ENCODE data around the gene KRTAP10-4.
A peak's percentile ranks its signal among the peaks of the same experiment; 100 is the strongest.
"Not testable (repeated sequence)": the region's sequence is repeated elsewhere in the genome, so short reads cannot be mapped to it uniquely, and the experiment has no call there.

KRTAP10-4 gene

DNA sequence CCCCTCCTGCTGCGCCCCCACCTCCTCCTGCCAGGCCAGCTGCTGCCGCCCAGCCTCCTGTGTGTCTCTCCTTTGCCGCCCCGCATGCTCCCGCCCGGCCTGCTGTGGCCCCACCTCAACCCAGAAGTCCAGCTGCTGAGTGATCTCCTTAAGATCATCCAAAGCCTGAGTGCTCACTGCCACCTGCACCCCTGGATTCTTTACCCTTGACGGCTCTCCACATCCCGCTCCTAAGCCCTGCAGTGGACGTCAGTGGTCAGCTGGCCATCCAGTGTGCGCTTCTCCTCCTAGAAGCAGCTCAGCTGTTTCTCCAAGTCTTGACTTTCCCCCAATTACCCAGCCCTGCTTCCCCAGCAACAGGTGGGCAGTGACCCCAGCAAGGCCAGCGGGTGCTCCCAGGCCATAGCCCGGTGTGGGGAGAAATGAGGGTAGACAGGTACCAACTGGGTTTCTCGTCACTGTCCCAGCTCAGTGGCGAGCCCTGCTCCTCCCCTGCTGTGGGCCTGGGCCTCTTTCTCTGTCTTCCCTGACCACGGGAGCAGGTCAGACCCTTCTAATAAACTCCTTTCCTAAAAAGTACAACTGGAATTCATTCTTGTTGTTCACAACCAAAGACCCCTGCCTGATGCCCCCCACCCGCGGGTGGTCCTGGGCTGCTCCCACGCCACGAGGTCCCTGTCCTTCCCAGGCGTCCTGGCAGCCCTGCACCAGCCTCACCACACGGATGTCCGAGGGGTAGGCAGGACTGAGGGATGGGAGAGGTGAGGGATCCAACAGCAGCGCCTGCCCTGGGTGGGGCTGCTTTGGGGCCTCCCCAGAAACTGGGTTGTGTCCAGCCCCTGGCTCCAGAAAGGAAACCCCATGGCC, 28.3 kb downstream of the KRTAP10-4 start:
- peak; percentile 78 for DNase-seq

DNA sequence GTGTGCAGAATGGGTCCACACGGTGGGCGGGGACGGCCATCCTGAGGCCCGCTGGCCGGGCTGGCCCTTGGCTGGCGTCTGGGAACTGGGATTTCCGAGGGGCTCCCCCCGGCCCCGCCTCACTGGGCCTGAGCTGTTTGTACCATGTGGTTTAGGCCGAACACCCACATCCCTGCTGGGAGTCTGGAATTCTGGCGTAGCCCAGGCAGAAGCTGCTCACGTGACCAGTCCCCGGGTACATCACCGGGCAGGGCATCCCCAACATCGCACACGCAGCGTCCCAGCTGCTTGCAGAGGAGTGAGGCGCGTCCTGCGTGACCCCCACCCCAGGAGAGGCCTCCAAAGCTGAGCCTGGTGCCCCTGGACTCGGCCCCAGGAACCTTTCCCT, 28.9 kb downstream of the KRTAP10-4 start:
- DNase-seq: no peak

DNA sequence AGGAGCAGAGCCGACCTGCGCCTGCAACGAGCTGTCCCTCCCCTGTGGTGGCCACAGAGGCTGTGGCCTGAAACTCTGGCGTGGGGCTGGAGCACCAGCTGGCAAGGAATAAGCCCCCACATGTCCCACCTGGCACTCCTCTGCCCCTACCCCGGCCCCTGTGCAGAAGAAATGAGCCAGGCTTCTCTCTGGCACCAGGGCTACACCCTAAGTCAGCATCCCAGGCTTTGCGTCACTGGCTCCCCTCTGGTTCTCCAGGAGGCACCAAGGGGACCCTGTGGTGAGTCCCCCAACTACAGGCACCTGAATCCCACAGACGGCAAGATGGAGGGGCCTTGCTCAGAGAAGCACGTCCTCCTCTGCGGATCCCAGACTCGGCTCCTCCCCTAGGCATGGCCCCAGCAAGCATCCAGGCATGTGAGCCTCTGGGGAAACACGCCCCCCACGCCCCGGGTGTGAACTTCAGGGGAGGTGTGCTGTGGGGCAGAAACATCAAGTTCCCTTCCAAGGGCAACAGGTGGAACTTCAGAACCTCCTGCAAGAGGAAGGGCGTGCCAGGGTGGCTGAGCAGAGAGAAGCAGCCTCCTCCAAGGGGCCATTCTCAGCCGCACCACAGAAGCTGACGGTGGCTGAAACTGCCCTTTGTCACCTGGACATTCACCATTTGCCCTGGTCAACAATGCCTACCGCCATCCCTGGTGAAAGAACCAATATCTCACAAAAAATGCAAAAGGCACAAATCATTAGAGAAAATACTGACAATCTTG, 29.8 kb downstream of the KRTAP10-4 start:
- no peak for DNase-seq

DNA sequence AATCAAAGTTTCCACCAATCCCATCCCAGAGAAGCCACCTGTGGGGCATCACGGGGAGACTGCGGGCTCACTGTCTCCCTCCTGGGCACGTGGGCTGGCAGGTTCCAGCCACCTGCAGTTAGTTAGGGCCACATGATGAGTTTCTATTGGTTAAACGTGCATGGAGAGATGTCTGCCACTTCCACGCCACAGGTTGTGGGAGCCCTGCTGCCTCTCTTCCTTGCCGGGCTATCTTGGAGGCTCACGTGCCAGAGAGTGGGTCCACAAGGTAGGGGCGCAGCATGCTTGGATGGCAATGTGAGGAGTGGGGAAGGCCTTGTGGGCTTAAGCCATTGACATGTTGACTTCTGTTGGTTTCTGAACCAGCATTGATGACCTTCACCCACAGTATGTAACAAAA, 30.4 kb downstream of the KRTAP10-4 start:
- DNase-seq: no peak

DNA sequence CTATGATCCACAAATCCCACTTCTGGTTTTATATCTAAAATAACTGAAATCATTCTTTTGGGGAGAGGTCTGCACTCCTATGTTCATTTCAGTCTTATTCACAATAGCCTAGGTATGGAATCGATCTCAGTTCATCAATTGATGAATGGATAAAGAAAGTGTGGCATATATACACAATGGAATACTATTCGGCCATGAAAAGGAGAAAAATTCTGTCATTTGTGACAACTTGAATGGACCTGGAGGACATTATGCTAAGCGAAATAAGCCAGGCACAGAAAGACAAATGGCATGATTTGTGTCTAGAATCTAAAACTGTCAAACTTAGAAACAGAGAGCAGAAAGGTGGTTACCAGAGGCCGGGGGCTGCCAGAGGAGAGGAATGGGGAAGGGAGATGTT, 33.0 kb downstream of the KRTAP10-4 start:
- no peak for DNase-seq

DNA sequence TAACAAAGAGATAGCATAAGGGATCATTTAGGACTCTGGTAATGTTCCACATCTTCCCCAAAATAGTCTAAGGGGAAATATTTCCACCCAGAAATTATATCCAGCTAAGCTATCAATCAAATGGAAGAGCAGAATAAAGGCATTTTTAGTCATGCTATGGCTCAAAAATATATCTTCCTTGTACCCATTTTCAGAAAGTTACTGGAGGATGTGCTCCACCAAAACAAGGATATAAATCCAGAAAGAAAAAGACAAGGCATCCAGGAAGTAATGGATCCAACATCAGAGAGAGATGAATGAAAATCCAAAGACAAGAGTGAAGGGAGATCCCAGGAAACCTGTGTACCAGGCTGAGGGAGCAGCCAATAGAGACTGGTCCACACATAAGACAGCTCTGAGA, 35.7 kb downstream of the KRTAP10-4 start:
- no peak for DNase-seq

DNA sequence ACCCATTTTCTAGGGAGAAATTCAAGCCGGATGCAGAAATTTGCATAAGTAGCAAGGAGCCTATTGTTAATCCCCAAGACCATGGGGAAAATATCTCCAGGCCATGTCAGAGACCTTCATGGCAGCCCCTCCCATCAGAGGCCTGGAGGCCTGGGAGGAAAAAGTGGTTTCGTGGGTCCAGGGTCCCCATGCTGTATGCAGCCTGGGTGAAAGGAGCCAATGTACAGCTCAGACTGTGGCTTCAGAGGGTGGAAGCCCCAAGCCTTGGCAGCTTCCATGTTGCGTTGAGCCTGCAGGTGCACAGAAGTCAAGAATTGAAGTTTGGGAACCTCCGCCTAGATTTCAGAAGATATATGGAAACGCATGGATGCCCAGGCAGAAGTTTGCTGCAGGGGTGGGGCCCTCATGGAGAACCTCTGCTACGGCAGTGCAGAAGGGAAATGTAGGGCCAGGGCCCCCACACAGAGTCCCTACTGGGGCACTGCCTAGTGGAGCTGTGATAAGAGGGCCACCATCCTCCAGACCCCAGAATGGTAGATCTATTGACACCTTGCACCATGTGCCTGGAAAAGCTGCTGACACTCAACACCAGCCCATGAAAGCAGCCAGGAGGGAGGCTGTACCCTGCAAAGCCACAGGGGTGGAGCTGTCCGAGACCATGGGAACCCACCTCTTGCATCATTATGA, 36.8 kb downstream of the KRTAP10-4 start:
- DNase-seq: not testable (repeated sequence)

DNA sequence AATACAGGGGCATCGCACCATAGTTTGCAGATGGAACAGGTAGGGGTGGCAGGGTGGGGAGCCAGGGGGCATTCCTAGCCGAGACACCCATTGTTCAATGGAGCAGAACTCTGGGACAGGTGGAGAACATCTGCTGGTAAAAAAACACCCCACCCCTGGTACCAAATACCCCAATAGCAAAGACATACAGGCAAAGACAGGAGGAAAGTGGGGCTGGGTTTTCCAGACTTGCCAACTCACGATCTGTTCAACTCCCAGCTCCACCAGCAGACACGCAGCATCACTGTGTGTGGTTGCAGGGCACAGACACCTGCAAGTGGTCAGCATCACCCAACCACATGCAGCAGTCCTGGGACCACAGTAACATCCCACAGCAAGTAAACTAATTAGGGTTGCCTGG, 38.0 kb downstream of the KRTAP10-4 start:
- no peak for DNase-seq

DNA sequence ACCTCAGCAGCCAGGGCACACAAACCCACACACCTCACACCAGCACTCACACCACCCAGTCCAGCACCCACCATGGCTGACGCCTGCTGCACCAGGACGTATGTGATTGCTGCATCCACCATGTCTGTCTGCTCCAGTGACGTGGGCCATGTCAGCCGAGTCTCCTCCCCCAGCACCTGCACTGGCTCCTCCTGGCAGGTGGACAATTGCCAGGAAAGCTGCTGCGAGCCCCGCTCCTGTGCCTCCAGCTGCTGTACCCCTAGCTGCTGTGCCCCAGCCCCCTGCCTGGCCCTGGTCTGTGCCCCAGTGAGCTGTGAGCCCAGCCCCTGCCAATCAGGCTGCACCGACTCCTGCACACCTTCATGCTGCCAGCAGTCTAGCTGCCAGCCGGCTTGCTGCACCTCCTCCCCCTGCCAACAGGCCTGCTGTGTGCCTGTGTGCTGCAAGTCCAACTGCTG, 38.5 kb downstream of the KRTAP10-4 start, which contains the start of gene KRTAP10-8:
KRTAP10-8 (plus strand) TSS at position 51 of the 458 bp plus-strand sequence; CDS start at position 73, 22 bp downstream.
- DNase-seq: no peak

DNA sequence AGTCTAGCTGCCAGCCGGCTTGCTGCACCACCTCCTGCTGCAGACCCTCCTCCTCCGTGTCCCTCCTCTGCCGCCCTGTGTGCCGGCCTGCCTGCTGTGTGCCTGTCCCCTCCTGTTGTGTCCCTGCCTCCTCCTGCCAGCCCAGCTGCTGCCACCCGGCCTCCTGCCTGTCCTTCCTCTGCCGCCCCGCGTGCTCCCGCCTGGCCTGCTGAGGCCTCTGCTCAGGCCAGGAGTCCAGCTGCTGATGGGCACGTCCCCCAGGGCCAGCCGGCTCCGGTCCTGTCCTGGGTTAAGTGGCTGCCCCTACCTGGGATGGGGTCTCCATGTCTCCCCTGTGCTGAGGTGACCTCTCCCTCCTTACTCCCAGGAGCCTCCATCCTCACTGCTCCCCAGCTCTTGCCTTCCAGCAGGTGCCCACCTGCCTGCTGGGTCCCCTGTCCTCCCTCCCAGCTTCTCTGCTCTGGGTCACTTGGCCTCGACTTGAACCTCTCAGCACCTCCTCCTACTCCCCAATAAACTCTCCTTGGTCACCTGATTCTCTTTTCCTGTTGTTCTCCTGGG, 39.2 kb downstream of the KRTAP10-4 start:
- DNase-seq: no peak

DNA sequence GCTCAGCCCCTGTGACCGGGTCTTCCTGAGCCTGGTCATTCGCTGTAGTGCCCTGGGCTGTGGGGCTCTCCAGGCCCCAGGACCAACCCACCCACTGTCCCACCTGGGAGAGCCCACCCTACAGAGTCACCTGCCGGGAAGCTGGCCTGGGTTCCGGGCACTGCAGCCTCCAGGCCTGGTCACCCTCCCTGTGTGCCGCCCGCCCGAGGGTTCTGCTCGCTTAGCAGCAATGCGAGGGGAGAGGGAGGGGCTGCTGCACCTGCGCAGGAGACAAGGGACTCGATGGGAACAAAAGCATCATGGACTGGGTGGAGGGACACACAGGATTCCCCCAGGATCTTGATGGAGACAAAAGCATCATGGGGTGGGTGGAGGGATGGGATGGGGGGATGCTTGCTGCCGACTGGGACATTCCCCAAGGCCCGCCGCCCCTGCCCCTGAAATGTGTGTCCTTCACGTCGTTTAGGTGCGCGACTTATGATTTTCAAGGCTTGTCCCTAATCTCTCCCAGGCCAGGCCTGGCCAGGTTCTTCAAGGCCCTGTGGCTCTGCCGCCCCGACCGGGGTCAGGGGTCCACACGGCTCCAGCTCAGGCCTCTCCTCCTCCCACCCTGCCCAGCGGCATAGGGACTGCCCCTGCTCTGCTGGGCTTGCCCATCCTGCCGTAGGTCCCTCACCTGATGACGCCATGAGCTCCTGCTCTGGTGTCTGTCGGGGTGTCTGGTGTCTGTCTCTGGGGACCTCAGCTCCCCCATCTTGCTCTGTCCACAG, 40.0 kb downstream of the KRTAP10-4 start:
- DNase-seq: no peak

DNA sequence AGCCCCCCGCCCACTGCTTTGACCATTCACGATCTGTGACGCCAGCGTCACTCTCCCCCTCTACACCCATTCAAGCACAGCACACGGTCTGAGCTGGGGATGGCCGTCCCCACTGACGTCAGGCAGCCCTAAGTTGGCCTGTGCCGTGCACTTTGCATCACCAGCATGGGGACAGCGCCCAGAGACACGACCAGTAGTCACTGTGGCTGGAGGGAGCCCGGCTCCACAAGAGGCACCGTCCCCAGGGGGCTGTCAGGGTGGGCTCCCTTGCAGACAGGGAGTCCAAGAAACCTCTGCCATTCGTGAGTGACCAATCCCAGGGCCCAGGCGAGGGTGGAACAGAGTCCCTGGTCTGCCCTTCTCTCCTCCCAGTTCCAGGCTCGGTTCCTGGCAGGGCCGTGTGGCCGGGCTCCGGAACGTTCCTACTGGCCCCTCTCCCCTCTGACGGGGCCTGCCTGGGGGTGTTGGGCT, 40.7 kb downstream of the KRTAP10-4 start:
- no peak for DNase-seq

DNA sequence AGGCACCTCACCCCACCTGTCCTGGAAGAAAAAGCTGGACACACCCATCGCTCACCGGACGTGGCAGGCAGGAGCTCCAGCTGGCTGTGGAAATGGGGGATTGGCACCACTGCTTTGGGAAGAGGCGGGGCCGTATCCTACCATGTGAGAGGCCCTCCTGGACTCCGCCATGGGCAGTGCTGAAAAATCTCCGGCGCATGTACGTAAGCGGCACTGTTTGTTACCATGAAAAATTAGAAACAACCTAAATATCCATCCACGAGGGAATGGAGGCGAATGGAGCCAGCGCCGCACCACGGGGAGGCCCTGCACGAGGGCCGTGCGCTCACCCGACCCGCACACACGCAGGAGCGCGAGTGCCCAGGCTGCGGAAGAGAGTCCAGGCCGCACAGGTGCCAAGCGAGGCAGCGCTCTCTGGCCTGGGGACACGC, 41.4 kb downstream of the KRTAP10-4 start:
- no peak for DNase-seq

DNA sequence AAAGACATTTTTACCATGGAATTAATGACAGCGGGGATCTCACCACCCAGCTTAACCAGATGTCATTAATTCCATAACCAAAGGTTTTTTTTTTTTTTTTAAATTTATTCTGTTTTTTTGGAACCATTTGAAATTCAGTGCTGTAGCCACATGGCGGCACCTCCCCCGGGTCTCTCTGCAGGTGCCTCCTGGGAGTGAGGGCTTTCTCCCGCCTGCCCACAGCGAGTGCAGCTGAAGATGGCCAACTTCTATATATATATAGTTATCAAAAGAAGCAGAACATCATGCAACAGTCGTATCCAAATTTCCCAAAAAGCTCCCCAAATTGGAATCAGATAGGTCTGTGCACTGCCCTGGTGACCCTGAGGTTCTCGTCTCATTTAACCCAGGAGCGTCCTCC, 41.9 kb downstream of the KRTAP10-4 start:
- no peak for DNase-seq

DNA sequence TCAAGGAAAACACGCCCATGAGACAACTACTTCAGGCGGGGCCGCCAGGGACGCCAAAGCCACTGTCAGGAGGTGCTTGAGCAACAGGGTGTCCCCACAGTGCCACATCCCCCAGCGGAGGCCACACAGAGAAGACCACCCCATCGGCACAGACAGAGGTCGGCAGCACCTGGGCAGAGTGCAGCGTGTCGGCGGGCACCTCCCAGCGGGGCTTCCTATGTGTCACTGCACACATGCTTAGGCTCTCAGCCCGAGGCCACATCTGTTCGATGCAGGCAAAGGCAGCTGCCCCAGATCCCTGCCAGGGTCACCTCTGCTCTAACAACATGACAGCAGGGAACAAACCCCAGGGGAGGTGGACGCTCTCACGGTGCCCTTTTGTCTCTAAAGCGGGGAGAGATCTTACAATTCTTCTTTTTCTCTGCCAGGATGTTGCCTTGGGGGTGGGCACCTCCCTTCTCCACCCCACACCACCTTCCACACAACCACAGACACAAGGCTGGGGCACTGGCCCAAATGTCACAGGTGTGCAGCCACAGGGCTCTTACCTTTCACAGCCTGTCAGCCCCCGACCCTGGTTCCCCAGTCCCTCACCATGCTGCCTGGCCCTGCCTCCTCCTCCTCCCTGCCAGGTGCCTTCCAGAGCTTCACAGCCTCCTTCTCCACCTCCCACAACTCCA, 42.5 kb downstream of the KRTAP10-4 start:
- peak; percentile 88 for DNase-seq

DNA sequence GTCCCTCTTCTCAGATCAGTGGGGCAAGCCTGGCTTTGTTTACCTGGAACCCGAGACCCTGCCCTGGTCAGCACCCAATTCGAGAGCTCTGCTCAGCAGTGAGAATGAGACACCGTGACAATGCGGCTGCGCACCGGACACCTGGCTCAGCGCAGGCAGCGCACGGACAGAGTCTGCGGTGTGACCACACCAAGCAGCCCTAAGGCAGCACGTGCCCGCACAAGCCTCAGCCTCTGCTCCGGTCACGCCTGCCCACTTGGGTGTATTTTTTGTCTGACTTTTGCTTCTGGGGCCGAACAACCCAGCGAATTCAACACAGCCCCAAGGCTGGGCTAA, 43.0 kb downstream of the KRTAP10-4 start:
- no peak for DNase-seq

DNA sequence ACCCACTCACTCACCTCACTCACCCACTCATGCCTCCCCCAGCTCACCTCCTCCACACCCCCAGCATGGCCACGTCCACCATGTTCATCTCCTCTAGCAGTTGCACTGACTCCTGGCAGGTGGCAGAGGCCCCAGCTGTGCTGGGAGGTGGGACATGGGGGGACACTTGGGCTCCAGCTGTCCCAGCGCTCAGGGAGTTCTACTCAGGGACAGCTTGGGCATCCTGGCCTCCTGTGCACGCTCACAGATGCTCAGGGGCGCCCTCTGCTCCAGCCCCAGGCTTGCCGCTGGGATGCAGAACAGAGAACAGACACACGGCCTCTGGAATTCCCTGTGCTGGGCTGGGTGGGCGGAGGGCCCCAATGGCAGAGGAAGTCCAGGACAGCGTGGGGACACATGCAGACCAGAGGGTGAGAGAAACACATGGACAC, 43.6 kb downstream of the KRTAP10-4 start:
- DNase-seq: no peak

DNA sequence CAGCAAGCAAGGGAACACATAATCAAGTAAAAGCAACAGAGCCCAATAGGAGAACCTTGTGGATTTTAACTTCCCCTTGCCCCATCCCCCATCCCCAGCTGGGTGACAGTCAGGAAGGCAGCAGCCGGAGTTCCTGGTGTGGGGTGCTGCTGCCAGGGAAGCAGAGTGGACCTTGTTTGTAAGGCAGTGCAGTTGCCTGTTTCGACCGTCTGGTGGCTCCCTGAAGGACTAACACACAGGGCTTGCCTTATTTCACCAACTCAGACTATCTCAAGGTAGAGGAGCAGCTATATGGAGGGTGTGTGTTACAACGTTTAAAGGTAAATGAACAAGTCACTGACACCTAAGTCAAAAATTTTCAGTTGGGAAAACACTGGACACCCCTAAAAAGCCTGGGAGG, 45.0 kb downstream of the KRTAP10-4 start:
- no peak for DNase-seq

DNA sequence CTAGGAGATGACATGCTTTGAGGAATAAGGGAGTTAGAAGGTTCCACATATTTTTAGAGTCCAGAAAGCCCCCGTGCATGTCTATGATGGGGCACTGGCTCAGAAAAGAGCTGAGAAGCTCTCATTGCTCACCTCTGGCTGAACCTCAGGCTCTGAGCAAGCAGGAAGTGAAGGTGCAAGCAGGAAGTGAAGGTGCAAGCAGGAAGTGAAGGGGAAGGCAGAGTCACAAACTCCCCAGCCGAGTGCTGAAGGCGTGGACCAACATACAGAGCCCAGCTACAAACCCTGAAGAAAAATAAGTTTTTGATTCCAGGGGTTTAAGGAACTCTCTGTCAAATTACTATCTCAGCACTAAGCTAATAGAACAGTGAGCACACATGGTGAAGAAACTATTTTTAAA, 45.4 kb downstream of the KRTAP10-4 start:
- DNase-seq: no peak

DNA sequence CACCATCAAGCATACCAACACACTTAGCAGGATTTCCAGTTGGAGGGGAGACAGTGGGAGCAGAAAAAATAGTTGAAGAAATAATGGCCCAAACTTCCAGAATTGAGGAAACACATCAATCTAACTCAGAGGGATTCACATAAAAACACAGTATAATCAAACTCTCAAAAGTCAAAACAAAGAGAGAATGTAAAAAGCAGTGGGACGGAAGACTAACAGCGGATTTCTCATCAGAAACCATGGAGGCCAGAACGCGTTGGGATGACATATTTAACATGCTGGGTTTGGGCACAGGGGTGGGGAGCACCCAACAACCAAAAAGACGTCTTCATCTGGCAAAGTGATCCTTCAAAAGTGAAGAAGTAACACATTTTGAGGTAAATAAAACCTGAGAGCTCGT, 46.4 kb downstream of the KRTAP10-4 start:
- DNase-seq: no peak

DNA sequence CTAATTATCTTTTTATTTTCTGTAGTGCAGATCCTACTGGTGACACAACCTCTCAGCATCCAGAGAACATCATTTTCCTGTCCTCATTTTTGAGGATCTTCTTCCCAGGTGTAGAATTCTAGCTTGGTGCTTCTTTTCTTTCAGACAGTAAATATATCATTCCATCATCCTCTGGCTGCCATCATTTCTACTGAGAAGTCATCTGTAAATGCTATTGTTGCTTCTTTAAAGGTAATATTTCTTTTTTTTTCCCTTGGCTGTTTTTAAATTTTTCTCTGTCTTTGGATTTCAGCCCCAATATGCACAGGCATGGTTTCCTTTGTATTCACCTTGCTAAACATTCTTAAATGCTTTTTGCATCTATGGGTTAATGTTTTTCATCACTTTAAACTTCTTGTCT, 50.0 kb downstream of the KRTAP10-4 start:
- no peak for DNase-seq

All from NCI-H69 (cell line).